HG03575 (cell line): Measurements from ENCODE around the gene CREB5.

Experiments
- ATAC-seq: cut with Tn5 transposase; IDR thresholded peaks from one replicate; pipeline ENCODE4 v1.9.1; 2021; ENCODE audit not compliant: unreplicated experiment, insufficient number of reproducible peaks, low FRiP score; ENCODE audit errors: extremely low read depth

The CREB5 gene

GRCh38 chr7:28705350-28705749, 293.0 kb downstream of the CREB5 start:
- ATAC-seq: peak; percentile 92

GRCh38 chr7:28706584-28706983, 294.3 kb downstream of the CREB5 start:
- no peak for ATAC-seq

- ATAC-seq: no peak
These were observed 295.0 kb downstream of the CREB5 start for GRCh38 chr7:28707291-28707690.

GRCh38 chr7:28708033-28708951, 296.0 kb downstream of the CREB5 start:
- ATAC-seq: no peak

- ATAC-seq: no peak
These were observed 297.4 kb downstream of the CREB5 start for GRCh38 chr7:28709748-28710147.

GRCh38 chr7:28711114-28711513, 298.8 kb downstream of the CREB5 start:
- ATAC-seq: no peak

- ATAC-seq: no peak
These were observed 302.3 kb downstream of the CREB5 start for GRCh38 chr7:28714459-28715120.

- ATAC-seq: no peak
These were observed 305.2 kb downstream of the CREB5 start for GRCh38 chr7:28717445-28718054.

GRCh38 chr7:28718055-28718481, 305.8 kb downstream of the CREB5 start:
- no peak for ATAC-seq

- ATAC-seq: no peak
These were observed 306.2 kb downstream of the CREB5 start for GRCh38 chr7:28718545-28718944.

GRCh38 chr7:28722684-28723083, 310.4 kb downstream of the CREB5 start:
- no peak for ATAC-seq

- ATAC-seq: no peak
These were observed 311.0 kb downstream of the CREB5 start for GRCh38 chr7:28723336-28723735.

GRCh38 chr7:28724563-28724962, 312.2 kb downstream of the CREB5 start:
- no peak for ATAC-seq

GRCh38 chr7:28725045-28725642, 312.8 kb downstream of the CREB5 start:
- no peak for ATAC-seq

- no peak for ATAC-seq
These were observed 313.6 kb downstream of the CREB5 start for GRCh38 chr7:28725911-28726310.

GRCh38 chr7:28726555-28726954, 314.2 kb downstream of the CREB5 start:
- no peak for ATAC-seq

- no peak for ATAC-seq
These were observed 317.0 kb downstream of the CREB5 start for GRCh38 chr7:28729281-28729680.

GRCh38 chr7:28729727-28730126, 317.4 kb downstream of the CREB5 start:
- ATAC-seq: no peak

GRCh38 chr7:28731092-28731658, 318.9 kb downstream of the CREB5 start:
- ATAC-seq: no peak
